ENCODE measurements around the gene DPYSL3. TPM values are rescaled to one million over a fixed set of nuclear protein-coding genes. Genes with fewer than 3 reads are reported as not detected.
"Not testable (repeated sequence)": the region's sequence is repeated elsewhere in the genome, so short reads cannot be mapped to it uniquely, and the experiment has no call there.

DPYSL3 gene
- total RNA-seq = 100 to 1,000 TPM; 131 to 708 (median 333) TPM

DNA sequence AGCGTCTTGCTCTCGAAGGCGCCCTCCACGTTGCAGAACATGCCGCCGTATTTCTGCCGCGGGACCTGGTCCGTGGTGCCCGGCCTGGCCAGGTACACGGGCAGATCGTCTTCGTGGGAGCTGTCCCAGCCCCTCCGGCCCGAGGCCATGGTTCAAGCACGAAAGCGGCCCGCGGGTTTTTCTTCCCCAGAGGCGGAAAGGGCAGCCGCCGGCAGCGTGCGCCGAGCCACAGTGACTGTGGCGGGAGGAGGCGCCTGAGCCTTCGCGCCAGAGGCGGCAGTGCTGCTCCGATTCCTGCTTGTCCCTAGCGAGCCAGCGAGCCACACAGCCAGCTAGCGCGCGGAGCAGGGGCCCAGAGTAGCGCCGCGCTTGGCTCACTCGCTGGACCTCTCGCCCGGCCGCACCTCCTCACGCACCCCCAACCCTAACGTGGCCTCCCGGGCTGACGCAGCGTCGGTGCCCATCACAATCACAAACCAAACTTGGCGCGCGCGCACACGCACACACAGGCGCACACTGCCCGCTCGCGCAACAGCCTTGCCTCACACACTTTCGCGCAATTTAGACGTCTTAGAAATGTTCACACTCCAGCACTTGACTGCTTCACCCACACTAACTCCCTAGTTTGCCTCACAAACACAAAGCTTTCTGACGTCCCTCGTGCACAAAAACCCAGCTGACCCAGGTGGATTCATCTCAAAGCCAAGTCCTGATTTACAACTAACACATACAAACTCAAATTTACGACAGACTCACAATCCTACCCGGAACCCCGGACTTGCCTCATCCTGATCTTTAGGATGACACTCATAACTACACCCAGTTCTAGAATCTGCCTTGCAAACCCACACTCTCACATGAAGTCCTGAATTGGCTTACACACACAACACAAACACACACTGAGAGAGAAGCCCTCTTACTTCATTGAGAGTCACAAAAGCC lies at the start of gene DPYSL3:
Gene DPYSL3 (minus strand): TSS at position 359 of the 942 bp plus-strand sequence. CDS start 210 bp downstream, at position 149.
- peak; percentile 68 to 95 (median 94) for ATAC-seq (replicated peaks in 6 of 8)
- 0 to 15% (median 2%) methylated on average over 1 to 27 of the region's 66 CpGs for WGBS, 10 experiments
- peak within 1 kb of the TSS in 1 of 2 donors; percentile 17 for H3K27ac ChIP-seq
- in situ Hi-C loops (cut with MboI; ENCODE audit: low pct_unique_long_range_greater_than_20kb in 2 of 9, low sequenced_read_pairs in 9 of 9, unreplicated experiment in 9 of 9) = no loop called here
- H3K4me3 ChIP-seq = peak within 1 kb of the TSS; percentile 44 to 59 (median 57)
- H3K4me1 ChIP-seq (replicated peaks in 1 of 2) = peaks cover 8 to 10% of the 10 kb centered on the region in 2 donors

- in situ Hi-C loops (cut with MboI; ENCODE audit: low pct_unique_long_range_greater_than_20kb in 2 of 9, low sequenced_read_pairs in 9 of 9, unreplicated experiment in 9 of 9) = loop anchor here in 7 of 9 experiments (25.0 kb wide), 2 partner anchors 97 to 322 kb away; partner anchors contain the start of gene STK32A (in 2 of the 7)
- H3K4me3 ChIP-seq = no peak overlapping the region
- H3K4me1 ChIP-seq (replicated peaks in 1 of 2) = peaks cover 11 to 20% of the 10 kb centered on the region in 2 donors
- WGBS, 10 experiments = 0 to 75% (median 31%) methylated on average over 2 of the region's 2 CpGs; no CpG with 5 or more reads in 6 of the 10 experiments
- no peak overlapping the region for H3K27ac ChIP-seq
- peak; percentile 66 to 90 (median 82) for ATAC-seq (replicated peaks in 6 of 8)
These were observed 49.0 kb upstream of the DPYSL3 start for GRCh38 chr5:147558826-147559225.

DNA sequence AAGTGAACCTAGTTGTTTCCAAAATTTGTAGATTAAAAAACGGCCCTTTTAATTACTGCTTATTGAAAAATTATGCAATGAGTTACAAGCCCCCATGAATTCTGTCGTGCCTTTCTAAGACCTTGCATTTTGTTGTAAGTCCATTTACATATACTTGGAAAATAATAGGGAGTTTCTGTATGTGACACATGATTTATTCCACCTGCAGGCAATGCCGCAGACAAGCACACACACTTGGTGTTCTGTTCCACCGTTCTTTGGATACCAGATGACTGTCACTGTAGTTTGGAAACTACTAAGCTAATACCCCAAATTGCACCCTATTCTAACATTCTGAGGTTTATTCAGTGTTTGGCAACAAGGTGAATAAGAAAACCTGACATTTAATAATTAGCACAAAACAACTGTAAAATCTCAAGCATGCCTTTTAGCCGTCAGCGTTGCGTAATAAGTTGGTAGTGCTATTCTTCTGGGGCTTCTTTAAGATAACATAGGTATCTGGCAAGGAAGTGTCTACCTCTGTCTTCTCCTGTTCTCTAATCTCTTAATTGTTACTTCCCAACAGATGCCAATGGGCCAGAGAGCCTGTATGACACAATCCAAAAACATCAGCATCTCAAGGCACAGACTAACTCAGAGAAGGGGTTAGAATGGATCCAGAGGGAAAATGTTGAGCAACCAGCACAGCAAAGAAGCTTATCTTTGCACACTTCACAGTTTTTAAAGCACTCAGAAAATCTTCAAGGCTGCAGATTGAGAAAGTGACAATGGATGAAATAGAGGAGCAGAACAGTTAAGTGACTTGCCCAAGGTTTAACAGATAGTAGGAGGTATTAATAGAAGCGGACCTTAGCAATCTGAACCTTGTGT lies 48.2 kb upstream of the DPYSL3 start:
- 10 to 94% (median 75%) methylated on average over 3 to 8 of the region's 8 CpGs for WGBS, 10 experiments

GRCh38 chr5:147555176-147555575 lies 45.3 kb upstream of the DPYSL3 start:
- Histone ChIP-seq H3K4me1 (replicated peaks in 1 of 2) (peaks cover 13 to 14% of the 10 kb centered on the region in 2 donors), H3K4me3 (no peak overlapping the region), H3K27ac (no peak overlapping the region)
- ATAC-seq (replicated peaks in 6 of 8) = no peak
- in situ Hi-C loops (cut with MboI; ENCODE audit: low pct_unique_long_range_greater_than_20kb in 2 of 9, low sequenced_read_pairs in 9 of 9, unreplicated experiment in 9 of 9) = loop anchor here in 7 of 9 experiments (25.0 kb wide), 2 partner anchors 93 to 318 kb away; partner anchors contain the start of gene STK32A (in 2 of the 7)
- WGBS, 10 experiments = 67 to 100% (median 84%) methylated on average over 1 to 6 of the region's 7 CpGs; no CpG with 5 or more reads in 2 of the 10 experiments

More for the DNA sequence above, 48.2 kb upstream of the DPYSL3 start:
- Histone ChIP-seq H3K27ac (no peak overlapping the region), H3K4me1 (replicated peaks in 1 of 2) (peaks cover 13 to 18% of the 10 kb centered on the region in 2 donors), H3K4me3 (no peak overlapping the region)
- in situ Hi-C loops (cut with MboI; ENCODE audit: low pct_unique_long_range_greater_than_20kb in 2 of 9, low sequenced_read_pairs in 9 of 9, unreplicated experiment in 9 of 9) = loop anchor here in 7 of 9 experiments (25.0 kb wide), 2 partner anchors 96 to 321 kb away; partner anchors contain the start of gene STK32A (in 2 of the 7)
- peak in 1 of 8 experiments; percentile 2 for ATAC-seq (replicated peaks in 6 of 8)

GRCh38 chr5:147554261-147554817 lies 44.5 kb upstream of the DPYSL3 start:
- 4 to 63% (median 31%) methylated on average over 2 to 7 of the region's 7 CpGs for WGBS, 10 experiments
- peak overlapping the region in 1 of 5 donors; percentile 5 for H3K4me3 ChIP-seq
- peaks cover 13 to 14% of the 10 kb centered on the region in 2 donors for H3K4me1 ChIP-seq (replicated peaks in 1 of 2)
- in situ Hi-C loops (cut with MboI; ENCODE audit: low pct_unique_long_range_greater_than_20kb in 2 of 9, low sequenced_read_pairs in 9 of 9, unreplicated experiment in 9 of 9) = loop anchor here in 7 of 9 experiments (25.0 kb wide), 2 partner anchors 92 to 317 kb away; partner anchors contain the start of gene STK32A (in 2 of the 7)
- ATAC-seq (replicated peaks in 6 of 8) = peak; percentile 69 to 88 (median 84)
- H3K27ac ChIP-seq = no peak overlapping the region

- peak in 7 of 8 experiments; percentile 3 to 67 (median 21) for ATAC-seq (replicated peaks in 6 of 8)
- H3K4me3 ChIP-seq, H3K27ac ChIP-seq: not testable (repeated sequence)
- in situ Hi-C loops (cut with MboI; ENCODE audit: low pct_unique_long_range_greater_than_20kb in 2 of 9, low sequenced_read_pairs in 9 of 9, unreplicated experiment in 9 of 9) = loop anchor here in 7 of 9 experiments (25.0 kb wide), 2 partner anchors 92 to 317 kb away; partner anchors contain the start of gene STK32A (in 2 of the 7)
- peaks cover 13 to 14% of the 10 kb centered on the region in 2 donors for H3K4me1 ChIP-seq (replicated peaks in 1 of 2)
- 16 to 84% (median 53%) methylated on average over 1 to 5 of the region's 5 CpGs for WGBS, 10 experiments
These were observed 43.9 kb upstream of the DPYSL3 start for GRCh38 chr5:147553817-147554216.

DNA sequence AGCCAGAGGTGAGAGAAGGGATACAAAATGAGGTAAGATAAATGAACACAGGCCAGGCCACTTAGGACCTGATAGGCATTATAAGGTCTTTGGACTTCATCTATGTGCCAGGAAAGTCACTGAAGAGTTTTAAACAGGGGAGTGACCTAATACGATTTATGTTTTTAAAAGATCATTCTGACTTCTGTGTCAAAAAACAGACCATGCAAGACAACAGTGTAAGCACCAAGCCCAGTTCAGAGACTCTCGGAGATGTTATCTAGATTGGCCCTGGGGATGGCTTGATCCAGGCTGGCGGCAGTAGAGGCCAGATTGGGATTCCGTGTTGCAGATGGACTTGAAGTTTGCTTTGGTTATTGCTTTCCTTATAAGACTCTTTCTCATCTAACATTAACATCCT lies 43.0 kb upstream of the DPYSL3 start:
- ATAC-seq (replicated peaks in 6 of 8) = no peak
- Histone ChIP-seq H3K27ac (no peak overlapping the region), H3K4me1 (replicated peaks in 1 of 2) (peaks cover 12 to 13% of the 10 kb centered on the region in 2 donors), H3K4me3 (no peak overlapping the region)
- WGBS, 10 experiments = 57 to 100% (median 95%) methylated on average over 1 to 4 of the region's 4 CpGs
- in situ Hi-C loops (cut with MboI; ENCODE audit: low pct_unique_long_range_greater_than_20kb in 2 of 9, low sequenced_read_pairs in 9 of 9, unreplicated experiment in 9 of 9) = loop anchor here in 7 of 9 experiments (25.0 kb wide), 2 partner anchors 91 to 316 kb away; partner anchors contain the start of gene STK32A (in 2 of the 7)

DNA sequence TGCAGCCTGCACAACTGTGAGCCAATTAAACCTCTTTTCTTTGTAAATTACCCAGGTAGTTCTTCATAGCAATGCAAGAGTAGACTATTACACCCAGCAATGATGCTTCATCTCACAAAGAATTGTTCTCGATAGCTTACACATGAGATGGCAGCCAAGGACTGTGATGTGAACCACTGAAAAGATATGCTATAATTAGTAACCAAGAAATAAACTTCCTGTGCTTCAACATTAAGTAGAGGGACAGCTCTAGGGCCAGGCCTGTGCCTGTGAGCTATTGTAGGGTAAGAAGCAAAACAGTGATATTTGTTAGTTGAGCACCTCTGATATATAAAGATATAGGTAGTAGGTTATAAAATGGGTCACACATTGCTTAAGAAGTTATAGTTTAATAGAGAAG lies 41.8 kb upstream of the DPYSL3 start:
- Histone ChIP-seq H3K27ac (no peak overlapping the region), H3K4me3 (no peak overlapping the region), H3K4me1 (replicated peaks in 1 of 2) (peaks cover 11 to 13% of the 10 kb centered on the region in 2 donors)
- no peak for ATAC-seq (replicated peaks in 6 of 8)
- in situ Hi-C loops (cut with MboI; ENCODE audit: low pct_unique_long_range_greater_than_20kb in 2 of 9, low sequenced_read_pairs in 9 of 9, unreplicated experiment in 9 of 9) = loop anchor here in 7 of 9 experiments (25.0 kb wide), 2 partner anchors 89 to 314 kb away; partner anchors contain the start of gene STK32A (in 2 of the 7)
- 60 to 100% (median 100%) methylated on average over 1 of the region's 1 CpG; no CpG with 5 or more reads in 5 of the 10 experiments for WGBS, 10 experiments

DNA sequence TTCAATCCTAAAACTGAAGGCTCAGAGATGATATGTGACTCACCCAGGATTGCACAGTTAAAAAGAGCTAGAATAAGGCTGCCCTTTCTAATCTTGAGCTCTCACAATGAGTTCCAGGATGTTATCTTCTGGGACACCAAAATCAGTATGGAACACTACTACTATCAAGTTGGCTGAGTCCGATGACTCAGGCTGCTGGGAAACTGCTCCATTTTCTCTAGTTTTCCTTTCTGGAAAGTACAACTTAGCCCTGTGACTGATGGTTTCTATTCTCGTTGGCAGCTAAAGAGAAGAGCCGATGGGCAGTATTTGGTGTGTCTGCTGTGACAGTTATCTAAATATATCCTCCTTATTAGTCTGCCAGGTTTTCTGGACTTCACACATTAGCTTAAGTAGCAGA lies 37.9 kb upstream of the DPYSL3 start:
- 14 to 90% (median 50%) methylated on average over 1 to 3 of the region's 3 CpGs; no CpG with 5 or more reads in 2 of the 10 experiments for WGBS, 10 experiments
- H3K4me3 ChIP-seq = no peak overlapping the region
- H3K27ac ChIP-seq = no peak overlapping the region
- in situ Hi-C loops (cut with MboI; ENCODE audit: low pct_unique_long_range_greater_than_20kb in 2 of 9, low sequenced_read_pairs in 9 of 9, unreplicated experiment in 9 of 9) = no loop called here
- peak in 3 of 8 experiments; percentile 24 to 86 (median 37) for ATAC-seq (replicated peaks in 6 of 8)
- peaks cover 0 to 8% of the 10 kb centered on the region in 2 donors for H3K4me1 ChIP-seq (replicated peaks in 1 of 2)

DNA sequence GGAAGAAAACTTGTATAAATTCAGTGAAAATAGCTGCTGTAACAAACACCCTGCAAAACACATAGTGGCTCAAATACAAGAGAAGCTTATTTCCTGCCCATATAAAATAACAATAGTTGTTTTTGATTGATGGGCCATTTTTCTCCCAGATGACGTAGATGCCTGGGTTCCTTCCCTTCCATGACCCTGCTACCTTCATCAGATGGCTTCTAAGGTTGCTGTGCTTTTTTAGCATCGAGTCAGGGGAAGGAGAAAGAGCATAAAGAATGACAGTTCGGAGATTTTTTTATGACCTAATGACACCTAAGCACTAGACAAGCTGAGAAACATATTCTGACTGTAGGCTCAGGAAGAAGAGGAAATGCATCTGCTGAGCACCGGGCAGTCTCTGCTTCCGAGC lies 34.7 kb upstream of the DPYSL3 start:
- in situ Hi-C loops (cut with MboI; ENCODE audit: low pct_unique_long_range_greater_than_20kb in 2 of 9, low sequenced_read_pairs in 9 of 9, unreplicated experiment in 9 of 9) = no loop called here
- WGBS, 10 experiments = 80 to 100% (median 94%) methylated on average over 1 to 3 of the region's 5 CpGs; no CpG with 5 or more reads in 2 of the 10 experiments
- ATAC-seq (replicated peaks in 6 of 8) = no peak

DNA sequence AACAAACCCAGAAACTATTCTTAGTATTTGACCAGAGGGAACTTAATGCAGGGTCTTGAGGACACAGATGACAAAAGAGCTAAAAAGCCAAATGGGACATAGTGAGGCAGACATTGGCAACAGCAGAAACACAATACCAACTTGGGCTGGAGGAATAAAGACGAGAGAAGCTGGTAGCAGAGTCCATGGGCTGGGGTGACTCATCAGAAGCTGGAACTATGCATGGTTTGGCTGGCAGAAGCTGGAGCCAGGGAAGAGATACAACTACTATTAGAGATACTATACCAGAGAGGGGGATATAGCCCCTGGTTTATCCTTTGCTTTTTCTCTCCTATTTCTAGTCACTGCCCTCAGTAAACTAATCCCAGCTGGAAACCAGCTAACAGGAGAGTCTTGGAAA lies 29.2 kb upstream of the DPYSL3 start:
- ATAC-seq (replicated peaks in 6 of 8) = peak in 1 of 8 experiments; percentile 42
- Histone ChIP-seq H3K4me1 (replicated peaks in 1 of 2) (no peaks in the 10 kb centered on the region), H3K27ac (no peak overlapping the region), H3K4me3 (no peak overlapping the region)
- in situ Hi-C loops (cut with MboI; ENCODE audit: low pct_unique_long_range_greater_than_20kb in 2 of 9, low sequenced_read_pairs in 9 of 9, unreplicated experiment in 9 of 9) = no loop called here
- WGBS, 10 experiments = 20 to 100% (median 60%) methylated on average over 1 of the region's 1 CpG; no CpG with 5 or more reads in 4 of the 10 experiments

More for the DNA sequence above, 34.7 kb upstream of the DPYSL3 start:
- no peak overlapping the region for H3K4me3 ChIP-seq
- H3K27ac ChIP-seq = no peak overlapping the region
- H3K4me1 ChIP-seq (replicated peaks in 1 of 2) = peaks cover 0 to 8% of the 10 kb centered on the region in 2 donors

GRCh38 chr5:147538236-147538635 lies 28.4 kb upstream of the DPYSL3 start:
- 86 to 100% (median 100%) methylated on average over 1 of the region's 1 CpG; no CpG with 5 or more reads in 3 of the 10 experiments for WGBS, 10 experiments
- Histone ChIP-seq H3K4me3 (no peak overlapping the region), H3K4me1 (replicated peaks in 1 of 2) (no peaks in the 10 kb centered on the region), H3K27ac (no peak overlapping the region)
- no peak for ATAC-seq (replicated peaks in 6 of 8)
- in situ Hi-C loops (cut with MboI; ENCODE audit: low pct_unique_long_range_greater_than_20kb in 2 of 9, low sequenced_read_pairs in 9 of 9, unreplicated experiment in 9 of 9) = no loop called here

Measured in motor neuron (in vitro differentiated cells).